ENCODE data around the gene TTC38.
"Not testable (repeated sequence)": the region's sequence is repeated elsewhere in the genome, so short reads cannot be mapped to it uniquely, and the experiment has no call there.

- not testable (repeated sequence) for TF ChIP-seq CTCF (conservative IDR thresholded peaks at IDR 0.05; ENCODE audit: low read length); EZH2phosphoT487 (IDR thresholded peaks at IDR 0.05; ENCODE audit: borderline replicate concordance)
Measured at GRCh38 chr22:46265627-46266026, 2.2 kb upstream of the TTC38 start.
